Measurements from ENCODE around the gene EFCAB5.

DNA sequence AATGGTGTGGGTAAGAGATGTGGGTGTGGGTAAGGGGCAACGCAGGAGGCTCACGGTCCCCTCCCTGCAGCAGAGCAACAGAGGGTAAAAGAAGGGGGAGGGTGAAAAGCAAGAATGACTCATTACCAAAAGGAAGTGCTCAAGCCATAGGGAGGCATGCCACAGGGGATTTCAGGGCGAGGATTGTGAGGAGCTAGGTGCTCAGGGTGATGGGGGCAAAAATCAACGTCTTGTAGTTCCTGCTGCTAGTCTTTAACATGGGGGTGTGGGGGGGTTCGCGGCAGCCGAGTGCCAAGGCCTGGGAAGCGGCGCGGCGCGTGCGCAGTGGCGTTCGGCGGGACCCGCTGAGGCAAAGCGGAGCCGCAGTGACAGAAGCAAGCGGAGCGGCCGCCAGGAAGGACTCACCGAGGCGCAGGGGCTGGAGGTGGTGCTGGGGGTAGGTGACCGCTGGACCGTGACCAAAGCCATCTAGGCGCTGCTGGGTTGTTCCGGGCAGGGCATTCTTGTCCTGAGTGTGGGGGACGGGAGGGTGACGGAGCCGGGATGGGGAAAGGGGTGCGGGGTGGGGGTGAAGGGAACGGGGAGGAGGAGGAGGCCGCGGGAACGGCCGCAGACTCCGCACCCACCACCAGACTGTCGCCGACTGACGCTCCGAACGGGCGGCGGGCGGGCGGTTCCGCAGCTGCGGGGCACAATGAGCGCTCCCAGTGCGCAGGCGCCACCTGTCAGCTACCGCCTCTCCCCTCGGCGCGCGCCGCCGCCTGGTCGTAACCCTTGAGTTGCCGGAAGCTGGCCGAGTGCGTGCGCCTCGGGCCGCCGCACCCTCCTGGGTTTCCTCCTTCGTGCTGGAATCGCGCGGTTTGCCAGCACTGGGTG is 11.7 kb upstream of the EFCAB5 start, which contains the start of gene SSH2:
- TF ChIP-seq EZH2phosphoT487 (IDR thresholded peaks at IDR 0.05; ENCODE audit: low read depth, severe bottlenecking, unreplicated experiment) = no peak
- TF ChIP-seq EZH2 (IDR thresholded peaks at IDR 0.05; ENCODE audit: borderline replicate concordance) = no peak
- TF ChIP-seq, protein P1, sequence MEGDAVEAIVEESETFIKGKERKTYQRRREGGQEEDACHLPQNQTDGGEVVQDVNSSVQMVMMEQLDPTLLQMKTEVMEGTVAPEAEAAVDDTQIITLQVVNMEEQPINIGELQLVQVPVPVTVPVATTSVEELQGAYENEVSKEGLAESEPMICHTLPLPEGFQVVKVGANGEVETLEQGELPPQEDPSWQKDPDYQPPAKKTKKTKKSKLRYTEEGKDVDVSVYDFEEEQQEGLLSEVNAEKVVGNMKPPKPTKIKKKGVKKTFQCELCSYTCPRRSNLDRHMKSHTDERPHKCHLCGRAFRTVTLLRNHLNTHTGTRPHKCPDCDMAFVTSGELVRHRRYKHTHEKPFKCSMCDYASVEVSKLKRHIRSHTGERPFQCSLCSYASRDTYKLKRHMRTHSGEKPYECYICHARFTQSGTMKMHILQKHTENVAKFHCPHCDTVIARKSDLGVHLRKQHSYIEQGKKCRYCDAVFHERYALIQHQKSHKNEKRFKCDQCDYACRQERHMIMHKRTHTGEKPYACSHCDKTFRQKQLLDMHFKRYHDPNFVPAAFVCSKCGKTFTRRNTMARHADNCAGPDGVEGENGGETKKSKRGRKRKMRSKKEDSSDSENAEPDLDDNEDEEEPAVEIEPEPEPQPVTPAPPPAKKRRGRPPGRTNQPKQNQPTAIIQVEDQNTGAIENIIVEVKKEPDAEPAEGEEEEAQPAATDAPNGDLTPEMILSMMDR (IDR thresholded peaks at IDR 0.05; ENCODE audit: poor library complexity) = no peak
